SU-DHL-6 (cell line): Measurements from ENCODE around the gene SLC17A9.

Experiments
- H2AFZ ChIP-seq: fragments of 200-600 bp; sonication (generic); 2 replicates; pipeline ENCODE4 v1.6.1; 2014; ENCODE audit warnings: low read depth, mild to moderate bottlenecking, moderate library complexity, mixed read lengths, antibody characterized with exemption, low read length; ENCODE audit not compliant: severe bottlenecking
- H3F3A ChIP-seq: fragments of 200-600 bp; shearing (Covaris generic); 2 replicates; pipeline ENCODE4 v1.6.0; 2016; ENCODE audit warnings: antibody characterized with exemption, mild to moderate bottlenecking; ENCODE audit not compliant: insufficient read depth
- H3K27ac ChIP-seq: fragments of 200-600 bp; sonication (generic); 2 replicates; pipeline ENCODE4 v1.5.1; 2016; ENCODE audit warnings: low read depth, mild to moderate bottlenecking, low read length, moderate library complexity, mixed read lengths
- H3K27me3 ChIP-seq: fragments of 200-600 bp; sonication (generic), shearing (Covaris generic); 2 replicates; pipeline ENCODE4 v1.6.0; 2014; ENCODE audit warnings: mild to moderate bottlenecking, low read length
- H3K36me3 ChIP-seq: fragments of 200-600 bp; sonication (generic); 2 replicates; pipeline ENCODE4 v1.6.1; 2014; ENCODE audit warnings: mild to moderate bottlenecking, low read length, mixed read lengths
- H3K4me2 ChIP-seq: fragments of 300-600, 200-600 bp; shearing (Covaris generic), sonication (generic); 2 replicates; pipeline ENCODE4 v1.6.0; 2014; ENCODE audit warnings: low read length, low read depth, mild to moderate bottlenecking; ENCODE audit not compliant: poor library complexity, severe bottlenecking
- H3K4me3 ChIP-seq: fragments of 200-600 bp; sonication (generic); 2 replicates; pipeline ENCODE4 v1.5.1; 2014; ENCODE audit warnings: antibody characterized with exemption, low read length, mild to moderate bottlenecking, mixed read lengths; ENCODE audit not compliant: insufficient read depth, poor library complexity, severe bottlenecking
- H3K79me2 ChIP-seq: fragments of 200-600 bp; sonication (generic); 2 replicates; pipeline ENCODE4 v1.6.1; 2014; ENCODE audit warnings: mild to moderate bottlenecking, low read length, moderate library complexity; ENCODE audit not compliant: insufficient read depth
- H3K9ac ChIP-seq: fragments of 200-600 bp; sonication (generic); 2 replicates; pipeline ENCODE4 v1.7.0; 2014; ENCODE audit warnings: mild to moderate bottlenecking, low read length
- H3K9me2 ChIP-seq: fragments of 200-600 bp; sonication (generic); replicated peaks from 2 replicates; pipeline ENCODE4 v1.6.1; 2014; ENCODE audit warnings: low read length; ENCODE audit not compliant: insufficient read depth
- H3K9me3 ChIP-seq: fragments of 200-600 bp; sonication (generic); 2 replicates; pipeline ENCODE4 v1.6.1; 2014; ENCODE audit warnings: low read length, mixed read lengths; ENCODE audit not compliant: insufficient read depth
- H4K20me1 ChIP-seq: fragments of 200-600 bp; sonication (generic); 2 replicates; pipeline ENCODE4 v1.6.1; 2014; ENCODE audit warnings: low read depth, mild to moderate bottlenecking, antibody characterized with exemption, low read length, moderate library complexity, mixed read lengths
- CTCF ChIP-seq: fragments of 200-600 bp; sonication (generic); IDR thresholded peaks from one replicate; pipeline ENCODE4 v1.5.1; 2017; ENCODE audit warnings: antibody characterized with exemption, mild to moderate bottlenecking, low read length, moderate library complexity; ENCODE audit not compliant: insufficient read depth, poor library complexity, severe bottlenecking
- EZH2phosphoT487 ChIP-seq: fragments of 200-600 bp; sonication (generic), shearing (Covaris generic); conservative IDR thresholded peaks from 2 replicates; pipeline ENCODE4 v1.6.1; 2018; ENCODE audit warnings: mild to moderate bottlenecking, antibody characterized with exemption, low read length, moderate library complexity, mixed read lengths

Gene SLC17A9

GRCh38 chr20:62941792-62942191 is 10.7 kb upstream of the SLC17A9 start:
- Histone ChIP-seq H3K79me2 (peaks cover 56% of the 10 kb centered on the region), H3K27me3 (no peaks in the 10 kb centered on the region), H4K20me1 (no peaks in the 10 kb centered on the region)

GRCh38 chr20:62942456-62942855 is 10.1 kb upstream of the SLC17A9 start:
- Histone ChIP-seq H3F3A (no peaks in the 10 kb centered on the region), H3K9me3 (no peaks in the 10 kb centered on the region), H3K9me2 (no peaks in the 10 kb centered on the region), H4K20me1 (no peaks in the 10 kb centered on the region), H2AFZ (no peak overlapping the region), H3K36me3 (peaks cover 5% of the 10 kb centered on the region), H3K27me3 (no peaks in the 10 kb centered on the region), H3K9ac (no peak overlapping the region), H3K79me2 (peaks cover 52% of the 10 kb centered on the region), H3K4me2 (no peak overlapping the region), H3K4me3 (no peak overlapping the region), H3K27ac (no peak overlapping the region)
- no peak for TF ChIP-seq EZH2phosphoT487
- TF ChIP-seq CTCF = no peak

More at GRCh38 chr20:62941792-62942191, 10.7 kb upstream of the SLC17A9 start:
- Histone ChIP-seq H3K4me2 (no peak overlapping the region), H3K9ac (no peak overlapping the region), H3K27ac (no peak overlapping the region), H3K9me3 (no peaks in the 10 kb centered on the region), H3F3A (no peaks in the 10 kb centered on the region), H2AFZ (no peak overlapping the region), H3K36me3 (peaks cover 3% of the 10 kb centered on the region), H3K4me3 (no peak overlapping the region), H3K9me2 (no peaks in the 10 kb centered on the region)
- no peak for TF ChIP-seq CTCF
- no peak for TF ChIP-seq EZH2phosphoT487

GRCh38 chr20:62943396-62943795 is 9.1 kb upstream of the SLC17A9 start:
- Histone ChIP-seq H3K9me3 (no peaks in the 10 kb centered on the region), H3F3A (no peaks in the 10 kb centered on the region), H2AFZ (no peak overlapping the region), H3K4me3 (no peak overlapping the region), H3K27ac (no peak overlapping the region), H3K9ac (no peak overlapping the region), H3K27me3 (no peaks in the 10 kb centered on the region), H3K79me2 (peaks cover 48% of the 10 kb centered on the region), H3K9me2 (no peaks in the 10 kb centered on the region), H3K36me3 (peaks cover 9% of the 10 kb centered on the region), H4K20me1 (no peaks in the 10 kb centered on the region), H3K4me2 (no peak overlapping the region)
- TF ChIP-seq EZH2phosphoT487 = no peak
- no peak for TF ChIP-seq CTCF

- Histone ChIP-seq H3K27me3 (no peaks in the 10 kb centered on the region), H3K79me2 (peaks cover 40% of the 10 kb centered on the region), H4K20me1 (no peaks in the 10 kb centered on the region), H3F3A (no peaks in the 10 kb centered on the region), H3K4me2 (no peak overlapping the region), H3K9me3 (no peaks in the 10 kb centered on the region; the same call in 1 of the 2 replicates), H2AFZ (no peak overlapping the region), H3K36me3 (peaks cover 14% of the 10 kb centered on the region), H3K4me3 (no peak overlapping the region), H3K27ac (no peak overlapping the region), H3K9me2 (no peaks in the 10 kb centered on the region), H3K9ac (no peak overlapping the region)
- no peak for TF ChIP-seq CTCF
- no peak for TF ChIP-seq EZH2phosphoT487
Observed at GRCh38 chr20:62944184-62944583, 8.3 kb upstream of the SLC17A9 start.
